Stimulated activated memory B cell treated with anti-CD40 and anti-IgM and Interleukin-4, amounts not matched to agents 10 μg/mL and 1 μg/mL and 100 μg/mL, for 72 hours (primary cell): ENCODE measurements around the gene MYO1E.
A peak's percentile ranks its signal among the peaks of the same experiment; 100 is the strongest.

ENCODE experiments used
- ATAC-seq: fragments of 150-1000 bp; cut with Tn5 transposase; 2 replicates; pipeline ENCODE4 v1.10.0; 2021
- H3K27ac Mint-ChIP-seq: one replicate; pipeline ENCODE4 v1.8.0; 2022; ENCODE audit warnings: mild to moderate bottlenecking, mixed read lengths
- H3K27me3 Mint-ChIP-seq: one replicate; pipeline ENCODE4 v1.8.0; 2022; ENCODE audit warnings: mixed read lengths
- H3K36me3 Mint-ChIP-seq: one replicate; pipeline ENCODE4 v1.8.0; 2022; ENCODE audit warnings: mixed read lengths
- H3K4me1 Mint-ChIP-seq: one replicate; pipeline ENCODE4 v1.8.0; 2022; ENCODE audit warnings: mixed read lengths
- H3K4me3 Mint-ChIP-seq: one replicate; pipeline ENCODE4 v1.8.0; 2022; ENCODE audit warnings: mild to moderate bottlenecking, moderate library complexity, mixed read lengths
- H3K9me3 Mint-ChIP-seq: one replicate; pipeline ENCODE4 v1.8.0; 2022; ENCODE audit warnings: mixed read lengths

Gene MYO1E

GRCh38 chr15:59191855-59192237, 180.8 kb downstream of the MYO1E start:
- Mint-ChIP-seq H3K36me3 (peaks cover 69% of the 10 kb centered on the region), H3K27me3 (no peaks in the 10 kb centered on the region), H3K27ac (no peak overlapping the region)

DNA sequence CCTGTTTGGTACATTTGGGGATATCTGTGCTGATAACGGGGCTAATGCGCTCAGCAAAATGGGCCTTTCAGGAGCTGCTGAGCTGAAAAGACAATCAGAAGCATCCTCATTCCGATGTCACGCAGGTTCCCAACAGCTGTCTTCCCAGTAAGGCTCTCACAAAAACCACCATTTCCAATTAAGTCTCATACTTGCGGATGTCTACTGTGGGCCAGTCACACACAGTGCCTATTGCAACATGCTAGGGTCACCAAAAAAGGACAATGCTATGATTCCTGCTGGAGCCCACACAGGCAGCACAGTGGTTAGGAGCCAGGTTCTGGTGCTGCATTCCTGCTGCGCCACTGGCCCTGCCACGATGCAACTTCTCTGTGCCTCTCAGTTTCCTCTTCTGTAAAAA, 182.4 kb downstream of the MYO1E start:
- no peaks in the 10 kb centered on the region for H3K9me3 Mint-ChIP-seq
- ATAC-seq: no peak
- H3K4me1 Mint-ChIP-seq: no peaks in the 10 kb centered on the region
- no peak overlapping the region for H3K4me3 Mint-ChIP-seq
- no peak overlapping the region for H3K27ac Mint-ChIP-seq
- no peaks in the 10 kb centered on the region for H3K27me3 Mint-ChIP-seq
- peaks cover 66% of the 10 kb centered on the region for H3K36me3 Mint-ChIP-seq

More at GRCh38 chr15:59191855-59192237, 180.8 kb downstream of the MYO1E start:
- ATAC-seq: no peak
- no peaks in the 10 kb centered on the region for H3K4me1 Mint-ChIP-seq
- no peak overlapping the region for H3K4me3 Mint-ChIP-seq
- H3K9me3 Mint-ChIP-seq: no peaks in the 10 kb centered on the region

DNA sequence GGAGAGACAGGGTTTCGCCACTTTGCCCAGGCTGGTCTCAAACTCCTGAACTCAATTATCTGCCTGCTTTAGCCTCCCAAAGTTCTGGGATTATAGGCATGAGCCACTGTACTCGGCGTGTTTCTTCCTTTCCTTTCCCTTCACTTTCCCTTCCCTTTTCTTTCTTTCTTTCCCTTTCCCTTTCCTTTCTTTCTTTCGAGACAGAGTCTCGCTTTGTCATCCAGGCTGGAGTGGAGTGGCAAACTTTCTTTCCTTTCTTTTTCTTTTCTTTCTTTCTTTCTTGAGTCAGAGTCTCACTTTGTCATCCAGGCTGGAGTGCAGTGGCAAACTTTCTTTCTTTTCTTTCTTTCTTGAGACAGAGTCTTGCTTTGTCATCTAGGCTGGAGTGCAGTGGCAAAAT, 183.4 kb downstream of the MYO1E start:
- Mint-ChIP-seq H3K27ac (no peak overlapping the region), H3K9me3 (no peaks in the 10 kb centered on the region), H3K4me1 (no peaks in the 10 kb centered on the region), H3K36me3 (peaks cover 67% of the 10 kb centered on the region), H3K27me3 (no peaks in the 10 kb centered on the region), H3K4me3 (no peak overlapping the region)
- no peak for ATAC-seq

DNA sequence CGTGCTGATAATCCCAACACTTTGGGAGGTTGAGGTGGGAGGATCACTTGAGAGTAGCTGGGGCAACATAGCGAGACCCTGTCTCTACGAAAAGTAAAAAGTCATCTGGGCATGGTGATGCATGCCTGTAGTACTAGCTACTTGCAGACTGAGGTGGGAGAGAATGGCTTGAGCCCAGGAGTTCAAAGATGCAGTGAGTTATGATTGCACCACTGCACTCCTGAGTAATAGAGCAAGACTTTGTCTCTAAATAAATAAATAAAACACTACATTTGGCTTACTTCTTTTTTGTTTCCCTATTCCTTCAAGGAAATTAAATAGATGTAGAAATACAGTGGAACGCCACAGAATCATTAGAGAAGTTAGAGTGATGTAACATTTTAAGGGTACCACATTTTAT, 186.2 kb downstream of the MYO1E start:
- Mint-ChIP-seq H3K4me3 (no peak overlapping the region), H3K36me3 (peaks cover 71% of the 10 kb centered on the region), H3K27ac (no peak overlapping the region), H3K27me3 (no peaks in the 10 kb centered on the region), H3K9me3 (peaks cover 2% of the 10 kb centered on the region), H3K4me1 (no peaks in the 10 kb centered on the region)
- no peak for ATAC-seq

- no peak overlapping the region for H3K27ac Mint-ChIP-seq
- ATAC-seq: no peak
- no peaks in the 10 kb centered on the region for H3K27me3 Mint-ChIP-seq
- H3K9me3 Mint-ChIP-seq: peaks cover 2% of the 10 kb centered on the region
- no peak overlapping the region for H3K4me3 Mint-ChIP-seq
- peaks cover 72% of the 10 kb centered on the region for H3K36me3 Mint-ChIP-seq
- no peaks in the 10 kb centered on the region for H3K4me1 Mint-ChIP-seq
Observed at GRCh38 chr15:59185725-59186124, 186.9 kb downstream of the MYO1E start.

DNA sequence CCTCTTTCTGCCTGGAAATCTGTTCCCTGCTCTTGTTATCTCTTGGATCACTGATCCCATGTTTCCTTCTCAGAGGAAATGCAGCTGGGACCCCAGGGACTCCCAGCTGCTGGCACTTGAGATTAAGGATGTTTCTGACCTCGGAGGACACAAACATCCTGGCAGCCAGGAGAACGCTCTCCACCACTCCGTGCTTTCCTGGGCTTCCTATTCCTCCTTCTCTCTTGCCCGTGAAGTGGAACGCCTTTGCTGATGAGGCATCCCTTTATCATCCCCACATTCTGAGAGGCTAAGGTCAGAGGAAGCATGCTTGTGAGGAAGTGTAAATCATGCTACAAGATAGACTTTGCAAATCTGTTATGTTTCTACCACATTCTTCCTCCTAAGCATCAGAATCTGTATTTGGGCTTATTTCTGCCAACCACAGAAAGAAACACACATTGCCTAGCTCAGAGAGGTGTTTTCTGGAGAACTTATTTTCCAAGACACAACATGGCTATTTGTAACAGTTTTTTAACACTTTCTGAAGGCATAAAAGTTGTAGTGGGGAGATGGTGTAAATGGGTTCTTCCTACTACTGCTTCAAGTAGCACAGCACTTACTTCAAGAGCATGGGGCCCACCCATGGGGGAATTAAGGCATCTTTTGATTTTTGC, 191.6 kb downstream of the MYO1E start:
- H3K27me3 Mint-ChIP-seq: no peaks in the 10 kb centered on the region
- peaks cover 2% of the 10 kb centered on the region for H3K9me3 Mint-ChIP-seq
- peaks cover 16% of the 10 kb centered on the region for H3K4me1 Mint-ChIP-seq
- no peak overlapping the region for H3K4me3 Mint-ChIP-seq
- peaks cover 70% of the 10 kb centered on the region for H3K36me3 Mint-ChIP-seq
- no peak for ATAC-seq
- peak overlapping the region; percentile 40 for H3K27ac Mint-ChIP-seq

DNA sequence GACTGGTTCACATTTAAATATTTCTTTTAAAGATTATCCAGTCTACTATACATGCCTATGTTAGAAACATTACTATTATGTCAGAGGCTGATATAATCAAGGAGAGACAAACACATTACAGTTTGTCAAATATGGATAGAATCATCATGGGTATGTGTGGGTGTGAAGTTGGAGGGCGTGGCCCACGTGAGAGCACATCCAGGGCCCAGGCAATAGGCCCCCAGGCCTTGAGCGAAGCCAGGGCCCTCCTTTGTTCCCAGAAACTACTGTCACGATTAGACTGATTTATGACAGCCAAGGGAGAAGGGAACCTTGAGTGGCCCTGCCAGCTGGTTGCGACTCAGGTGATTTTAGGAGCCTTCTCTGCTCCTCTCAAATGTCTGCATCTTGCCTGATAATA, 193.0 kb downstream of the MYO1E start:
- Mint-ChIP-seq H3K36me3 (peaks cover 77% of the 10 kb centered on the region), H3K4me3 (no peak overlapping the region), H3K27me3 (no peaks in the 10 kb centered on the region), H3K27ac (no peak overlapping the region), H3K9me3 (peaks cover 2% of the 10 kb centered on the region), H3K4me1 (peaks cover 26% of the 10 kb centered on the region)
- no peak for ATAC-seq

DNA sequence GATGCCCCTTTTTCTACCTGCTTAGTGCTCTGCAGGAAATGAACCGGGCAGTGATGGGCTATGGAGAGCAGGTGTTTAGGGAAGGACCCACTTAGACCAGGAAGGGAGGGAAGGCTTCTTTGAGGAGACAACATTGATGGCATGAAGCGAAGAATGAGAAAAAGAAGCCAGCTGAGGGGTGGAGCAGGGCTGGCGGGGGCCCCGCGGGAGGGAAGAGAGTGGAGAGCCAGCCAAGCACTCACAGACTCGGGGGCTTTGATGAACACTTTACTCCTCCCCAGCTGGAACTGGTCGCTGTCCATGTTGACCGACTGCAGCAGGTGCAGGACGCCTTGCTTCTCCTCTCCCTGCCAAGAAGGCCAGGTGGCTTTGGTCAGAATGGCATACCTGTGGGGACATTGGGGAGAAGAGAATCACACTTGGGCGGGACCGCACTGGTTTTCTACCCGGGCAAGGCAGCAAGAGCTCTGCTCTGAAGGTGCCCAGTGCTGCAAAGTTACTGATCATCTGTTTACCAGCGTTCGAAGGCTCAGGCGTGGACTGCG, 194.4 kb downstream of the MYO1E start:
- Mint-ChIP-seq H3K27me3 (no peaks in the 10 kb centered on the region), H3K27ac (peak overlapping the region; percentile 65)
- ATAC-seq: no peak

GRCh38 chr15:59177317-59177660, 195.4 kb downstream of the MYO1E start:
- Mint-ChIP-seq H3K27ac (peak overlapping the region; percentile 65), H3K4me1 (peaks cover 26% of the 10 kb centered on the region), H3K9me3 (peaks cover 3% of the 10 kb centered on the region), H3K36me3 (peaks cover 66% of the 10 kb centered on the region), H3K27me3 (no peaks in the 10 kb centered on the region), H3K4me3 (no peak overlapping the region)
- ATAC-seq: peak; percentile 35

More for the DNA sequence above, 194.4 kb downstream of the MYO1E start:
- Mint-ChIP-seq H3K4me3 (no peak overlapping the region), H3K36me3 (peaks cover 75% of the 10 kb centered on the region), H3K4me1 (peaks cover 26% of the 10 kb centered on the region), H3K9me3 (peaks cover 5% of the 10 kb centered on the region)

GRCh38 chr15:59176653-59177316, 195.9 kb downstream of the MYO1E start:
- peak overlapping the region; percentile 65 for H3K27ac Mint-ChIP-seq
- no peaks in the 10 kb centered on the region for H3K27me3 Mint-ChIP-seq
- no peak for ATAC-seq
- peaks cover 3% of the 10 kb centered on the region for H3K9me3 Mint-ChIP-seq
- H3K4me1 Mint-ChIP-seq: peaks cover 26% of the 10 kb centered on the region
- peaks cover 64% of the 10 kb centered on the region for H3K36me3 Mint-ChIP-seq
- H3K4me3 Mint-ChIP-seq: no peak overlapping the region

DNA sequence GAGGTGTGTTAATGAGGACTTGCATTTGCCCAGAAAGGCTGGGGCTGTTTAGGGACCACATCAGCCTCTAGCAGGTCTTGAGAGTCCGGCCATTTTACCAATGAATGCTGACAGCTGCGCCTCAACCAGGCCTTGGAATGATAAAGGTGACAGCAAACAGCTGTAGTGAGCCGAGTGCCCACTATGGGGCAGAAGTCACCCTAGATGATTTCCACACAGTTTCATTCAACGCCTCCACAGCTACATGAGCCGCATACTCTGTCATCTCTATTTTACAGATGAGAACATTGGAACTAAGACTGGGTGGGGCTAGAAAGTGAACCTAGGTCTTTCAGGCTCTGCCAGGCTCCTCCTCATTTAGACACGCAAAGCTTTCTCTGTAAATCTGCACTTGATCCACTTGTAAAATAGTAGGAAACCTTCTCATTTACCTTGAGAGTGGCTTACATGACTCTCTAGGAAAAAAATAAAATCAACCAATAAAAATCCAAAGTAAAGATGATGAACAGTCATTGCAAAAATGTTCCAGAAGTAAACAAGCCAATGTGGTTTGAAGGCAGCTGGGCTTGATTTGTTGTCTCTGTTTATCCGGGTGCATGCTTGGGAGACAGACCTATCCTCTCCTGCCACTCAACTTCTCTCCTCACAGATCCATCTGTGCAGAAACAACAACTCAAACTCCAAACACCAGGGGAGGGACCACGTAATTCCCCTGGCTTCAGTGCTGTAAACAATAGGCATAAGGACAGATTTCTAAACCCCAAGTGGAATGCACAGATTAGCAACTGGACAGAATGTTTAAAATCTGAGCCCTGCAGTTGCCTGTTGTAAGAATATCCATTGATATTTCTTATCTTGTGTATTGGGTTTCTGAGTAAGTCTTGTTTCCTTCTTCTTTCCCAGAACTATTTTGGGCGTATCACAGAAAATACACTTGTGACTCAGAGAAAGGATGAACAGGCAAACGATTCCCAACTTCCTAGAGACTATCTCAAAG, 197.5 kb downstream of the MYO1E start:
- Mint-ChIP-seq H3K27ac (no peak overlapping the region), H3K27me3 (no peaks in the 10 kb centered on the region), H3K4me1 (peaks cover 26% of the 10 kb centered on the region), H3K4me3 (no peak overlapping the region), H3K9me3 (peaks cover 3% of the 10 kb centered on the region), H3K36me3 (peaks cover 58% of the 10 kb centered on the region)
- peak; percentile 85 for ATAC-seq

DNA sequence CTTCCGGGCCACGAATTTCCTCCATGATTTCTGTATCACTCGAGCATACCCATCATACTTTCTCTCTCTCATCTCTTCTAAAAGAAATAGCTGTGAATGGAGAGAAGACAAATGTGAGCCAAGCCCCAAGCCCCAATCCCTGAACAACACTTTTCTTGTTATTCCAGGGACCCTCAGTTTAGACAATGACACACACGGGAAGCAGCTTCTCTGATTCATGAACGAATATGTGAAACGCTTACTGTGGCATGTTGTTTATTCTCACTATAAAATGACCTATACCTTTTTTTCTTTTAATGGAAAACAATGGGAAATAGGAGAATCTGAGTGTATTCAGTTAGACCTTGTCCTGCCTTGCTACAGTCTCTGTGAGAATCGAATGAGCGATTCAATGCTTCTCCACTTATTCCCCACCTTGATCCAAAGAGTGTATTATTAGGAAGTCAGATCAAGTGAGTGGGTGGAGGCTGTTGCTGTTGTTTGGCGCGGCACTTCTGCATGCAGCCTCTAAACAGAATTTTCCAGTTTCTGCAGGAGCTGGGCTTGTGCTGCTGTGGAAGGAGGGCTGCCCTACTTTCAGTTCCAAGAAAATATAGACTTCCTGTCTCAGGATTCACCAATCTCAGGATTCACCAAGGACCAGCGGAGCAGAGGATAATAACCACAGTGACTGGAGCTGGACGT, 198.4 kb downstream of the MYO1E start:
- peaks cover 3% of the 10 kb centered on the region for H3K9me3 Mint-ChIP-seq
- no peak overlapping the region for H3K4me3 Mint-ChIP-seq
- H3K27ac Mint-ChIP-seq: no peak overlapping the region
- peaks cover 32% of the 10 kb centered on the region for H3K4me1 Mint-ChIP-seq
- ATAC-seq: no peak
- H3K27me3 Mint-ChIP-seq: no peaks in the 10 kb centered on the region
- peaks cover 66% of the 10 kb centered on the region for H3K36me3 Mint-ChIP-seq

- Mint-ChIP-seq H3K27ac (no peak overlapping the region), H3K9me3 (peaks cover 3% of the 10 kb centered on the region), H3K36me3 (peaks cover 61% of the 10 kb centered on the region), H3K4me1 (peaks cover 33% of the 10 kb centered on the region), H3K4me3 (no peak overlapping the region), H3K27me3 (no peaks in the 10 kb centered on the region)
- ATAC-seq: no peak
Observed at GRCh38 chr15:59173194-59173593, 199.5 kb downstream of the MYO1E start.

GRCh38 chr15:59172289-59172901, 200.3 kb downstream of the MYO1E start:
- peaks cover 56% of the 10 kb centered on the region for H3K36me3 Mint-ChIP-seq

More at GRCh38 chr15:59172289-59172901, 200.3 kb downstream of the MYO1E start:
- H3K4me1 Mint-ChIP-seq: peaks cover 25% of the 10 kb centered on the region
- no peak overlapping the region for H3K4me3 Mint-ChIP-seq
- H3K9me3 Mint-ChIP-seq: peaks cover 3% of the 10 kb centered on the region
- no peak for ATAC-seq
- H3K27ac Mint-ChIP-seq: no peak overlapping the region
- H3K27me3 Mint-ChIP-seq: no peaks in the 10 kb centered on the region
